H9 (cell line): Measurements from ENCODE around the gene XPNPEP3. TPM values are rescaled to one million over a fixed set of nuclear protein-coding genes. Genes with fewer than 3 reads are reported as not detected.

Experiments used
- DNase-seq: peaks from one replicate; pipeline ENCODE4 v3.0.0-alpha.2; 2017
- H2AFZ ChIP-seq: one replicate; pipeline ENCODE4 v1.6.1; 2013; ENCODE audit warnings: mild to moderate bottlenecking, low read length, control low read depth, moderate library complexity
- H2AK5ac ChIP-seq: 2 replicates; pipeline ENCODE4 v1.6.1; 2013; ENCODE audit warnings: low read length, control low read depth, mixed read lengths; ENCODE audit not compliant: insufficient read length
- H2BK120ac ChIP-seq: one replicate; pipeline ENCODE4 v1.6.1; 2013; ENCODE audit warnings: low read depth, mild to moderate bottlenecking, low read length, control low read depth, inconsistent platforms; ENCODE audit not compliant: poor library complexity, severe bottlenecking
- H2BK12ac ChIP-seq: 2 replicates; pipeline ENCODE4 v1.6.1; 2013; ENCODE audit warnings: low read length, control low read depth, mixed read lengths, low read depth; ENCODE audit not compliant: insufficient read length
- H2BK15ac ChIP-seq: 2 replicates; pipeline ENCODE4 v1.6.1; 2013; ENCODE audit warnings: low read depth, low read length, control low read depth
- H2BK20ac ChIP-seq: one replicate; pipeline ENCODE4 v1.6.1; 2013; ENCODE audit warnings: low read depth, mild to moderate bottlenecking, low read length, control low read depth, inconsistent platforms; ENCODE audit not compliant: poor library complexity, severe bottlenecking
- H2BK5ac ChIP-seq: 2 replicates; pipeline ENCODE4 v1.6.1; 2013; ENCODE audit warnings: low read length, control low read depth, mixed read lengths; ENCODE audit not compliant: insufficient read length
- H3K14ac ChIP-seq: 2 replicates; pipeline ENCODE4 v1.6.1; 2013; ENCODE audit warnings: low read length, control low read depth; ENCODE audit not compliant: insufficient read depth
- H3K18ac ChIP-seq: 2 replicates; pipeline ENCODE4 v1.6.1; 2013; ENCODE audit warnings: low read depth, mild to moderate bottlenecking, mixed read lengths, low read length, control low read depth; ENCODE audit not compliant: insufficient read length
- H3K23ac ChIP-seq: 2 replicates; pipeline ENCODE4 v1.6.1; 2013; ENCODE audit warnings: low read length, control low read depth, mixed read lengths, low read depth; ENCODE audit not compliant: insufficient read length
- H3K23me2 ChIP-seq: 2 replicates; pipeline ENCODE4 v1.6.1; 2013; ENCODE audit warnings: low read depth, mild to moderate bottlenecking, mixed read lengths, low read length, control low read depth; ENCODE audit not compliant: insufficient read length, poor library complexity, severe bottlenecking
- H3K27ac ChIP-seq: 2 replicates; pipeline ENCODE4 v1.5.1; 2013; ENCODE audit warnings: low read length, control low read depth, mixed read lengths, low read depth; ENCODE audit not compliant: insufficient read length
- H3K27me3 ChIP-seq: 2 replicates; pipeline ENCODE4 v1.6.1; 2013; ENCODE audit warnings: low read length, control low read depth, inconsistent platforms; ENCODE audit not compliant: insufficient read depth
- H3K4ac ChIP-seq: 2 replicates; pipeline ENCODE4 v1.6.1; 2013; ENCODE audit warnings: low read depth, mild to moderate bottlenecking, control low read depth, inconsistent platforms, low read length, moderate library complexity
- H3K4me1 ChIP-seq: 2 replicates; pipeline ENCODE4 v1.6.1; 2013; ENCODE audit warnings: low read length, control low read depth, inconsistent platforms; ENCODE audit not compliant: insufficient read depth
- H3K4me2 ChIP-seq: 2 replicates; pipeline ENCODE4 v1.6.1; 2013; ENCODE audit warnings: low read length, control low read depth, mixed read lengths; ENCODE audit not compliant: insufficient read length, insufficient read depth
- H3K56ac ChIP-seq: 2 replicates; pipeline ENCODE4 v1.6.1; 2013; ENCODE audit warnings: low read depth, mild to moderate bottlenecking, mixed read lengths, low read length, control low read depth; ENCODE audit not compliant: insufficient read length
- H3K79me1 ChIP-seq: 2 replicates; pipeline ENCODE4 v1.6.1; 2013; ENCODE audit warnings: low read depth, mild to moderate bottlenecking, moderate library complexity, low read length, control low read depth, inconsistent platforms; ENCODE audit not compliant: insufficient read depth, poor library complexity, severe bottlenecking
- H3K79me2 ChIP-seq: 2 replicates; pipeline ENCODE4 v1.6.1; 2013; ENCODE audit warnings: low read length, control low read depth, inconsistent platforms; ENCODE audit not compliant: insufficient read depth
- H3K9ac ChIP-seq: 2 replicates; pipeline ENCODE4 v1.6.1; 2013; ENCODE audit warnings: low read length, control low read depth, mixed read lengths; ENCODE audit not compliant: insufficient read length; ENCODE audit errors: extremely low read depth
- H3K9me3 ChIP-seq: one replicate; pipeline ENCODE4 v1.6.1; 2013; ENCODE audit warnings: low read depth, low read length, inconsistent platforms; ENCODE audit not compliant: control insufficient read depth
- H3T11ph ChIP-seq: one replicate; pipeline ENCODE4 v1.6.1; 2013; ENCODE audit warnings: mild to moderate bottlenecking, low read length, control low read depth, inconsistent platforms
- H4K20me1 ChIP-seq: one replicate; pipeline ENCODE4 v1.6.1; 2013; ENCODE audit not compliant: control insufficient read depth, insufficient read length, insufficient read depth
- H4K5ac ChIP-seq: 2 replicates; pipeline ENCODE4 v1.6.1; 2013; ENCODE audit warnings: low read depth, mild to moderate bottlenecking, mixed read lengths, low read length, control low read depth; ENCODE audit not compliant: insufficient read length
- H4K8ac ChIP-seq: replicated peaks from 2 replicates; pipeline ENCODE4 v1.6.1; 2013; ENCODE audit warnings: low read length, control low read depth, mixed read lengths, low read depth; ENCODE audit not compliant: insufficient read length
- H4K91ac ChIP-seq: 2 replicates; pipeline ENCODE4 v1.6.1; 2013; ENCODE audit warnings: low read depth, mild to moderate bottlenecking, moderate library complexity, mixed read lengths, low read length, control low read depth; ENCODE audit not compliant: insufficient read length
- H3K27ac Mint-ChIP-seq, 3 experiments: 2 replicates in 2 of 3; 3 replicates in 1 of 3; pipeline ENCODE4 v1.8.0; 2020 to 2021; ENCODE audit warnings: mixed read lengths in 3 of 3, mild to moderate bottlenecking in 1 of 3, moderate library complexity in 1 of 3
- H3K27me3 Mint-ChIP-seq: 2 replicates; pipeline ENCODE4 v1.8.0; 2021; ENCODE audit warnings: low read depth, mild to moderate bottlenecking, moderate library complexity, mixed read lengths
- H3K36me3 Mint-ChIP-seq, 3 experiments: 2 replicates in 2 of 3; 3 replicates in 1 of 3; pipeline ENCODE4 v1.8.0; 2020 to 2021; ENCODE audit warnings: low read depth in 3 of 3, mixed read lengths in 3 of 3; ENCODE audit not compliant: insufficient read depth in 1 of 3
- H3K4me1 Mint-ChIP-seq, 2 experiments: 2 replicates each; pipeline ENCODE4 v1.8.0; 2020; ENCODE audit warnings: mixed read lengths in 2 of 2
- H3K4me3 Mint-ChIP-seq, 2 experiments: 2 replicates in 1 of 2; 3 replicates in 1 of 2; pipeline ENCODE4 v1.8.0; 2020 to 2021; ENCODE audit warnings: mild to moderate bottlenecking in 2 of 2, mixed read lengths in 2 of 2, moderate library complexity in 1 of 2
- H3K9me3 Mint-ChIP-seq, 2 experiments: 2 replicates in 1 of 2; 3 replicates in 1 of 2; pipeline ENCODE4 v1.8.0; 2020; ENCODE audit warnings: mild to moderate bottlenecking in 2 of 2, mixed read lengths in 2 of 2, moderate library complexity in 1 of 2
- CTCF ChIP-seq: fragments of 200-600 bp; sonication (generic); conservative IDR thresholded peaks from 3 replicates; pipeline ENCODE4 v1.8.0; 2021; ENCODE audit warnings: antibody characterized with exemption, mild to moderate bottlenecking
- WGBS: extraction: QIAGEN DNeasy Blood & Tissue Kit; methylation state at CpG from one replicate; pipeline ENCODE4 v1.1.7; 2013; ENCODE audit warnings: missing lambda C conversion rate, low lambda C conversion rate, mixed read lengths; ENCODE audit not compliant: insufficient read length; ENCODE audit errors: extremely low coverage; 5-methylcytosine and 5-hydroxymethylcytosine counted together
- total RNA-seq: library from RNA; stranded (reverse); gene quantifications from 2 replicates; pipeline ENCODE4 v1.2.1, GENCODE V29; 2021

The XPNPEP3 gene
- total RNA-seq, 1 experiment from 2014 or later: 18.3 TPM

DNA sequence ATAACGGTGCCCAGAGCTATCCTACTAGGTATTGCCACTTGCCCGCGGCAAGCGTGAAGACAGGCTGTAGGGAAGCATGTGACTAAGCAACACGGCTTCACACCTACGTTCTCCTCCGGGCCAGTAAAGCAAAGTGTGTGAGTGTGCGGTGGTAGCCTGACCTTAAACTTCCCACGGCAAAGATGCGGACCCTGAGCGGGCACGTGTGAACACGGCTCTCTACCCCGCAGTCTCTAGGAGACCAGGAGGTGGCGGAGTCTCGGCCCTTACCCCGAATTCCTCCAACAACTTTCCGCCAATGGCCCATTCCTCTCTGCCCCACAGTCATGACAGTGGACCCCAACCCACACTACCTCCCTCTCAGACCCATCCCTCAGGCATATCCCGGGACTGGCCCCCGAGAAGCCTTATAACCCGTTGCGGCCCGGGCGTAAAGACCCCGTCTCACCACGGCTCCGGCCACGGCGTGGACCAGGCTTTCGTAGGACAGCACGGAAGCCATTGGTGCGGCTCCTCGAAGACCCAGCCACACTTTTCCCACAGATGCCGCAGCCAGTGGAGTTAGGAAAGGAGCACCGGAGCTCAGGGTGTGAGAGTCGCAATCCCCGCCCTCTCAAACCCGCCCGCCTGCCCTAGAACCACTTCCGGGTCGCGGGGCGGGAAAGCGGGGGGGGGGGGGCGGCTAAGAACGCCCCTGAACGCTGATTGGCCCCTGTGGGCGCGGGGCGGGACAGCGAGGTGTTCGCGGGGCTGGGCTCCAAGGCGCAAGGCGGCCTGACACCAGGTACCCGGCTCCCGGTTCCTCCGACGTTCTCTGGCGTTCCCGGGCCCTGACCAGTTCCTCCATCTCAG is 38.0 kb upstream of the XPNPEP3 start, which contains the start of gene SLC25A17:
Gene SLC25A17, minus strand, starts transcription at position 600 of the 852 bp plus-strand sequence. Its CDS starts 98 bp downstream, at position 502.
- H3K18ac ChIP-seq: peak within 1 kb of the TSS; percentile 74
- whole genome bisulfite sequencing: no CpG with 5 or more reads among the region's 61 CpGs
- H3K36me3 Mint-ChIP-seq: peaks cover 0 to 12% (median 7%) of the 10 kb centered on the region in 3 experiments; a peak in 4 of 7 replicates
- no peak within 1 kb of the TSS; the same call in 1 of the 2 replicates for H2BK15ac ChIP-seq
- H3K23ac ChIP-seq: no peak within 1 kb of the TSS
- no peak within 1 kb of the TSS for H3T11ph ChIP-seq
- peaks cover 13% of the 10 kb centered on the region; the same call in 1 of the 2 replicates for H3K79me2 ChIP-seq
- H3K4ac ChIP-seq: no peak within 1 kb of the TSS
- H3K27ac Mint-ChIP-seq: peak within 1 kb of the TSS; percentile 89 to 97 (median 91)
- H2BK5ac ChIP-seq: no peak within 1 kb of the TSS
- H3K23me2 ChIP-seq: peaks cover 10% of the 10 kb centered on the region
- no peak within 1 kb of the TSS for H3K27ac ChIP-seq
- peaks cover 9% of the 10 kb centered on the region for H3K79me1 ChIP-seq
- peaks cover 23% of the 10 kb centered on the region in 2 experiments for H3K4me1 Mint-ChIP-seq
- peak within 1 kb of the TSS; percentile 54 for H3K14ac ChIP-seq
- peaks cover 3% of the 10 kb centered on the region; the same call in 1 of the 2 replicates for H3K4me1 ChIP-seq
- H3K9me3 Mint-ChIP-seq: no peaks in the 10 kb centered on the region
- no peak within 1 kb of the TSS for H2BK12ac ChIP-seq
- H2AK5ac ChIP-seq: no peak within 1 kb of the TSS
- no peak within 1 kb of the TSS for H2BK20ac ChIP-seq
- DNase-seq: peak; percentile 95
- H3K56ac ChIP-seq: no peak within 1 kb of the TSS
- H2AFZ ChIP-seq: peak within 1 kb of the TSS; percentile 94
- H4K91ac ChIP-seq: no peak within 1 kb of the TSS
- H3K4me3 Mint-ChIP-seq: peak within 1 kb of the TSS; percentile 96 to 97
- peak; percentile 41; the same call in 2 of the 3 replicates for TF ChIP-seq CTCF
- H4K5ac ChIP-seq: no peak within 1 kb of the TSS
- H3K9ac ChIP-seq: peak within 1 kb of the TSS; percentile 70
- H4K8ac ChIP-seq: no peak within 1 kb of the TSS
- no peaks in the 10 kb centered on the region for H3K9me3 ChIP-seq
- no peaks in the 10 kb centered on the region for H4K20me1 ChIP-seq
- H3K27me3 Mint-ChIP-seq: no peaks in the 10 kb centered on the region; the same call in 1 of the 2 replicates
- H3K27me3 ChIP-seq: no peaks in the 10 kb centered on the region
- H2BK120ac ChIP-seq: no peak within 1 kb of the TSS
- peak within 1 kb of the TSS; percentile 87 for H3K4me2 ChIP-seq
